Activated CD4-positive, alpha-beta T cell treated with anti-CD3 and anti-CD28 coated beads, Interleukin-2, Interleukin-6, amounts not matched to agents 100 ng/mL and 50 ng/mL, durations not matched to agents 16 hours and 8 hours (primary cell): ENCODE measurements around the gene GPD1.

ENCODE experiments used
- DNase-seq: peaks from one replicate; pipeline ENCODE4 v3.0.0-alpha.2; 2020

GPD1 gene

DNA sequence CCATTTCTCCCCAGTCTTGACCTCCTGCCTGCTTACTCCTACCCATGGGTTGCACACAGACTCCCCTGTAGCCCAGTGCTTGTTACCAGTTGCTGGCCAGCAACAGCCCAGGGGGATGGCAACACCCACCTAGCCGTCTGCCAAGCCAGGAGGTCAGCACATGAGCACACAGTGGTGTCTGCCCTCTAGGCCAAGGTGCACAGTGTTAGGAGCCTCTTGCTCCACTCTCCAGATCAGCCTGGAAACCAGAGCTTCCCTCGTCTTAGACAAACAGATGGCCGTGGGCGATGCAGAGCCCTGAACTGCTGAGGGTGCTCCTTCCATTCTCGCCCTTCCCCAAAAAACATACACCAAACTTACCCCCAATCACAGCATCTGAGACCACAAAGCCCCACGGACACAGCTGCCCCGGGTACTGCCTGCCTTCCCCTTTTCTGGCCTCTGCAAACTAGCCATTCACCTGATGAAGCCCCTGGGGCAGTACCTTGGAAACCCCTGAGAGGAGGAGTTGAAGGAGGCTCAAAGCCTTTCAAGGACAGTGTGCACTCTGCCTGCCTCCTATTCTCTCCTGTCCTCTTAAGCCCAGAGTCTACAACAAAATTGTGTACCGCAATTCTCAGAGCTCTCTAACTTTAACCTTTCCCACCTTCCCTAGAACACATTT lies 1.0 kb upstream of the GPD1 start:
- DNase-seq = no peak

DNA sequence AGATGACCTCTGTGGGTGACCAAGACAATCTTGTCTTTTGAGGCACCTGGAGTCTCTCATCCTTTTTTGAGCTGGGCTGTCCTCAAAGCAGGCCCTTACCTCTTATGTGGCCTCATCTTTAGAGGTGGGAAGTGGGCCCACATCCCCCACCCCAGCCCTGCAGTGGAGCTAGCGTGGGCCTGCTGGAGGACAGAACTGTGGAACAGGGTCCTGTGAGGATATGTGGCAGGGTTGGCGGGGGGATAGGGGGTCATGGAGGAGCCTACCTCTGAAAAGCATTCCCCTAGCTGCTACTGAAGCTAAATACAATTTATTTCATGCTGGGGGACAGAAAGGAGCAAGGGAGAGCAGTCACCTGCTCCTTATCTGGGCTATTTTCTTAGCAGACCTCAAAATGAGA lies 457 bp upstream of the GPD1 start:
- no peak for DNase-seq

DNA sequence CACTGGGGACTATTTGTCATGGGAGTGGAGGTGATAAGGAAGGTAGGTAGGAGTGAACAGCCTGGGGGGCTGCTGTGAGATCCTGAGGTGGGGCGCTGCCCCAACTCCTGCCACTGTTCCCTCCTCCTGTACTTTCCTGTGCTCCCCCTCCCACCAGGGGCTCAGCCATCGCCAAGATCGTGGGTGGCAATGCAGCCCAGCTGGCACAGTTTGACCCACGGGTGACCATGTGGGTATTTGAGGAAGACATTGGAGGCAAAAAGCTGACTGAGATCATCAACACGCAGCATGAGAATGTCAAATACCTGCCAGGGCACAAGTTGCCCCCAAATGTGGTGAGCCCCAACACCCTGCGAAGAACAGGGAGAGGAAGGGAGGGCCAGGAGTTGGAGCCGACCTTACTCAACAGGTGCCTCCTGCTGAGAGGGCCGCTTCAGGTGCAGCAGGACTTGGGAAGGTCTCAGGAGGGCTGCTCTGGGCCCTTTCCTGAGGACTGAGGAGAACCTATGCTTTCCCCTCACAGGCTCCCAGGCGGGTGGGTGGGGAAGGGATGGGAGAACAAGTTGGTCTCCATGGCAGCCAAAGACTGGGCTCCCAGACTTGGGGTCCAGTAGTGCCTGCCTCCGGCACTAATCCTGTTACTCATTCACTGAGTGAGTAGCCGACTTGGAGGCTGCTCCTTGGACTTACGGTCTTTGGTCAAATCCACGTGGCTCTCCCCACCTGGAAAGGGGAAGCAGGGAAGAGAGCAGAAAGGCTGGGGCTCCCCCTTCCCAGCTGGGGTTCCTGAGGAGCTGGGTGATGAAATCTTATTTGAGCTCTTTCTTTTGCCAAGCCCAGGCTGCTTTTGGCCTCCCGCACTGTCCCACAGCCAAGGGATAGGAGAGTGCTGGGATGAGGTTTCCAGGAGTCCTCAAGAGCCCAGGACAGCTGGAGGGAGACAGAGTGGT lies 884 bp downstream of the GPD1 start:
- DNase-seq = no peak

DNA sequence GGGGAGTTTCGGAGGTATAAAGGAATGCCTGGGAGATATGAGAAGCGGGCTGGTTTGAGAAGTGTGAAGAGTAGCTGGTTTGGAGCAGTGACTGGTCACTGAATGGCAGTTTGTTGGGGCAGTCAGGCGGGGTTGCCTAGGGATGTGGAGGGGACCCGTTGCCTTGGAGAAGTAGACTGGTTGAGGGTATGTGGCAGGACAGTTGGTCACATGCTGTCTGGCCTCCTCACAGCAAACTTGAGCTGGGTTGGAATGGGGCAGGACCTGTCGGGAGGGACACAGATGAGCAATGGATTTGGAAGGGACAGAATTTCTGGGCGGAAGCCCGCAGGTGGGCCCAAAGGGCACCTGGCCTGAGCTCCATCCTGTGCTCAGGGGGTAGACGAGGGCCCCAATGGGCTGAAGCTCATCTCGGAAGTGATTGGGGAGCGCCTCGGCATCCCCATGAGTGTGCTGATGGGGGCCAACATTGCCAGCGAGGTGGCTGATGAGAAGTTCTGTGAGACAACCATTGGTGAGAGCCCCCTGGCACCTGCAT lies 2.2 kb downstream of the GPD1 start:
- no peak for DNase-seq

DNA sequence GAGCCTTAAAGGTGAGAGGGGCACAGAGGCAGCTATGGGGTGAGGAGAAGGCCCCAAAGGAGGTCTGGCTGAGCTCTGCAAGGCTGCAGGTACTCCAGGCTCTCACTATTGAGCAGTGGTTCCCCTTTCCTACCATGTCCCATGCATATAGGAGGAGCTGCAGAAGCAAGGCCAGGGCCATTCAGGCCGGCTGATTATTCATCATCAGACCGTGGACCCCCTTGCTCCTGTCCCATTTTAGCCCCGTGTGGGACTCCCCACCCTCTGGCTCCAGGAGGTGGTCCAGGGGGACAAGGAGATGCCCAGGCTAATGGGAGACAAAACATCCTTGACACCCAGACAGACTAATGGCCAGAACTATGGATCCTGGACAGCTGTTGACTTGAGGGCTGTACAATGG lies 3.1 kb downstream of the GPD1 start:
- DNase-seq = no peak

DNA sequence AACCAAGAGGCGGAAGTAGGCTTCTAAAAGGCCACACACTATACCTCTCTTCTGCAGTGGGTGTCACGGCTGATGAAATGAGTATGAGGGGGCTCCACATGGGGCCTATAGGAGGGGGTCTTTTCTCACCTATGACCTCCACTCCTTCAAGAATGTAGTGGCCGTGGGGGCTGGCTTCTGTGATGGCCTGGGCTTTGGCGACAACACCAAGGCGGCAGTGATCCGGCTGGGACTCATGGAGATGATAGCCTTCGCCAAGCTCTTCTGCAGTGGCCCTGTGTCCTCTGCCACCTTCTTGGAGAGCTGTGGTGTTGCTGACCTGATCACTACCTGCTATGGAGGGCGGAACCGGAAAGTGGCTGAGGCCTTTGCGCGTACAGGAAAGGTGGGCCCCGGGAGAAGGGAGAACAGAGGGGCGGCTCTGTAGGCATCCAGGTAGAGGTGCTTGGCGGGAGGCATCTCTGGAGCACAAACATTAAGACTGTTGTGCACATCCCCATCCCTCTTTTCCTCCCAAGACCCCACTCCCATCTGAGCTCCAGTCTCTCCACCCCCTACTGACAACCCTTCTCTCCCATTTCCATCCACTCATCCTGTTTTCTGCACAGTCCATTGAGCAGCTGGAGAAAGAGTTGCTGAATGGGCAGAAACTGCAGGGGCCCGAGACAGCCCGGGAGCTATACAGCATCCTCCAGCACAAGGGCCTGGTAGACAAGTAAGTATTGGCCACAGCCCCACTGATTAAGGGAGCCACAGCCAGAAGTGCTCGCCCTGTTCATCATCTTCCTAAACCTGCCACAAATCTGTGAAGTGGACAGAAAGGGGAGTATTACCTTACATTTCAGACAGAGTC lies 3.8 kb downstream of the GPD1 start:
- no peak for DNase-seq

DNA sequence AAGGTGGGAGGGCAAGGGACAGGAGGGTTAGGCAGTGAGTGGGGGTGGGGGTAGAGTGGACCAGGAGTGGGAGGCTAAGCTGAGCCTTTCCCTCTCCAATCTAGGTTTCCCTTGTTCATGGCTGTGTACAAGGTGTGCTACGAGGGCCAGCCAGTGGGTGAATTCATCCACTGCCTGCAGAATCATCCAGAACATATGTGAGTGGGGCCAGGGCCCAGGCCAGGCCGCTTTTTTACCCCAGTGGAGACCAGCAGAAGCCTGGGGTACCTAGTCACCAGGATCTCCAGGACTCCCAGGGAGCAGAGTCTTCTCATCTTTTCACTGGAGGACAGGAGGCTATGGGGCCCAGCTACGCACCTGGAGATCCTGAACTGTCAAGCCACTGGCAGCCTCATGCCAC lies 5.5 kb downstream of the GPD1 start:
- DNase-seq = no peak

DNA sequence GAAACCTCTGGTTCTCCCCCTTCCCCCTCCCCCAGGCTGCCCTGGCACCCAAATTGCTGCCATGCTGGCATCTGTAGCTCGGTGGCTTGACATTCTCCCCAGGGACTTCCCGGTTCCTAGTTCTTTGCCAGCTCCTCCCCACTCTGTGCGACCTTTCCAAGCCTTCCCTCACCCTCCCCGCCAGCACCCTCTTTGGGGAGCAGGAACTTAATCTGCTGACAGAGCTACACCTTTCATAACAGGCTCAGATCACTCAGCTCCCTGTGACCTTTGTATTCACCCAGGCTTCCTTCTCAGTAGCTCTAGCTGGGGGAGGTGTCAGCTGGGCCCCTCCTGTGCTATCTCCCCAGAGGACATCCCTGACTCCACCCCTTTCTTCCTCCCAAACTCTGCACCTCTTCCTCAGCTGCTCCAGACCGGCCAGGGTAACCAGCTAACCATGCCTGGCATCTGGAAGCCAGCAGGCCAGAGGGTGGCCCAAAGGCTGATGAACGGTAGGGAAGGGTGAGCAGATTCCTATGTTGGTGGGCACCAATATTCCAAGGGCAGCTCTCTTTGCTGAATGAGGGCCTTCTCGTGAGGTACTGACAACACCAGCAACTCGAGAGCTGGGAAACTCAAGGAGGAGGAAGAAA lies 6.4 kb downstream of the GPD1 start:
- no peak for DNase-seq

DNA sequence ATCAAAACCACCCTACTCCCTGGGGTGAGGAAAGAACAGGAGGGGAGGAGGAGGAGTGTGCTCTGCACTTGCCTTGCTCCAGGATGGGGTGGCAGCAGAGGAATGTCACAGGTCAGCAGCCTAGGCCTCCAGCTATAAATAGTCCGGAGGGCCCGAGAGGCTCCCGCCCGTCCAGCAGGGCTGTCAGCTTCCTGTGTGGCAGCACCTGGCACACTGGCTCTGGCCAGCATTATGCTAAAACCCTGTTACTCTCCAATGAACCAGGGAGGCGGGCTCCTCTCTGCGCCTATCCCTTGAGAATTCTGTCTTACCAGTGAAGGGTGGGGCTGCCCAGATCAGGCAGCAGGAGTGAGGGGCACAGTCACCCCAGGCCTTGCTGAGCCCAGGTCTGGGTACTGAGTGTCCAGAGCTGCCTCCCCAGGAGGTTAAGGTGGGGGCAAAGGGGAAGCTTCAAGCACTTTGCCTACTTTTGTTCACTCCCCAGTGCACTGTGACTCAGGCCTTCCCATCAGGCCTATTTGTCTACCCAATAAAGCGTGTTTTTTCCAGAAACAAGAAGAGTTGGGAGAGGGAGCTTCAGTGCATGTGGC lies 7.0 kb downstream of the GPD1 start:
- no peak for DNase-seq

DNA sequence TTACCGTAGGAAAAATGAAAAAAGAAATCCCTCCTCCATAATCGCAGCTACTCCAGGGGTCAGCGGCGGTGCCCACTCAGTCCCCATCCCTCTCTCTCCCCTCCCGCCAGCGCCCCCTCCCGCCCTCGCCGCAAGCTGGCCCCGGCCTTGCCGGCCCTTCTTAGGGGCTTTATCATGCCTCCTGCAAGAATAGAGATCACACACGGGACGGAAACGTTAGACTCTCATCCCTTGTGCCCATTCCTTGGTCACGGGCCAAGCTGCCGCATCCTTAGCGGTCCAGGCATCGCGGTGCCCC lies 7.5 kb downstream of the GPD1 start:
- no peak for DNase-seq

DNA sequence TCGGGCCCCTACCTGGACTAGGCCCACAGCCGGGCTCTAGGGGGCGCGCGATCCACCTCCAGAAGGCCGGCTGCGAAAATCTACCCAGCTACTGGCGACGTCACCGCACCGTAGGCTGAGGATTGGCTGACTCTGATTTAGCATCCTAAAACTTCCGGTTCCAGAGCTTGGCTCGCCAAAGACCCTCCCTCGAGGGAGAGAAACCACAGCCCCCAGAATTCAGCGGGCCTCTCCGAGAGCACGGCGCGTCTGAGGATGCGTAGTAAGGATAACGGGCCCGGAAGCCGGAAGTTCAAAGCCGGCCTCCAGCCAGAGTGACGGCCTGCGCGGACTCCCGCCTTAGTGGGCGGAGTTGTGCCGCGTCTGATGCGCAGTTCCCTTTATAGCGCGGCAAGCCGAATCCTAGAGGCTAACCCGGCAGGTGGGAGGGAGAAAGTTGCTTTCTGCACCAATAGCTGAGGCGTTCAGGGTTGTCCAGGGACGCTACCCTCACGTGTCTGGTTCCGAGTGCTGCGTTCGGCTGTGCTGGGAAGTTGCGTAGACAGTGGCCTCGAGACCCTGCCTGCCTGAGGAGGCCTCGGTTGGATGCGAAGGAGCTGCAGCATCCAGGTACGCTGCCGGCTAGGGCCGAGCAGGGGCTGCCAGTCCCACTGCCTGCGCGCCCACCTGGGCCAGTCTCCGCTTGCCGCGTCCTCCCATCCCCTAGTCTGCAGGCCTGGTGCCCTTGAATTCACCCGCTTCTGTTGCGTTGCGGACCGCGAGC lies 8.1 kb downstream of the GPD1 start, which contains the start of gene COX14:
Gene COX14 (plus strand): TSS at position 544 of the 763 bp plus-strand sequence. CDS start 7,808 bp downstream, outside the sequence.
- DNase-seq = peak; percentile 99

DNA sequence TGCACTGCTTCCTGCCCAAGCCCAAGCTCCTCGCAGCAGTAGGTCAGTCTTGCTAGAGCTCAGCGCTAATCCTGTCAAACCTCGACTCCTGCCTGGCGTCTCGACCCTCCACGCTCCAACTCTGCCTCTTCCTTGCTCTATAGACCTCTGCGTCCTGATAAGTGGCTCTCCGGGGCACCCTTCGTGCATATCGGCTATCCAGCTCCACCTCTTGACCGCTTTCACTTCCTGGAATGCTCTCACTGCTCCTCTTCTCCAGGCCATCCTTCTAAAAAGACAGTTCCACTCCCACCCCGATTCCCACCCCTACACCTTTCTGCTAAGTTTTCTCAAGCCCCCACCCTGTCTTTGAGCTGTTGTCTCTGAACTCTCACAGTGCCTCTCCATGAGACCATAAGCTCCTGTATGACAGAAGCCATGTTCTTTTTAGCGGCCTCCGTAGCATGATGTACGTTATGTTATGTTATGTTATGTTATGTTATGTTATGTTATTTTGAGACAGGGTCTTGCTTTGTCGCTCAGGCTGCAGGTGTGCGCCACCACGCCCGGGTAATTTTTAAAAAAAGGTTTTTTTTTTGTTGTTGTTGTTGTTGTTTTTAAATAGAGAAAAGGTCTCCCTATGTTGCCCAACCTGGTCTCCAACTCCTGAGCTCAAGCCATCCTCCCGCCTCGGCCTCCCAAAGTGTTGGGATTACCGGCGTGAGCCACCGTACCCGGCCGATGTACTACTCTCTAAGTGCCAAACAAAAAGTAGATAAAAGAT lies 8.8 kb downstream of the GPD1 start:
- DNase-seq = no peak

DNA sequence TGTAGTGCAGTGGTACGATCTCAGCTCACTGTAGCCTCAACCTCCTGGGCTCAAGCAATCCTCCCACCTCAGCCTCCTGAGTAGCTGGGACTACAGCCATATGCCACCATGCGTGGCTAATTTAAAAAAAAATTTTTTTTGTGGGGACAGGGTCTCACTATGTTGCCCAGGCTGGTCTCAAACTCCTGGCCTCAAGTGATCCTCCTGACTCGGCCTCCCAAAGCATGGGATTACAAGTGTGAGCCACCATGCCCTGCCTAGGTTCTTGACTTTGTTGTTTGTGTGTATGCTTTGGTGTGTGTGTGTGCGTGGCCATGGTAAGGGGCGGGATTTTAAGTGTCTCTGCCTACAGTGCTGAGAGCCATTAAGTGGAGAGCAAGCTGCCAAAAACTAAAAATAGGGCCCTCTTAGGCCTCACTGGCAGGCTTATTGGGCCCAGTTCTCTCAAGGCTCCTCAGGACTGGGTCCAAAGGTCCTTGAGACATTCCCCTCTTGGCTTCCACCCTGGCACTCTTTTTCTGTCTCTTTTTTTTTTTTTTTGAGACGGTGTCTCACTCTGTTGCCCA lies 13.3 kb downstream of the GPD1 start:
- DNase-seq = no peak

DNA sequence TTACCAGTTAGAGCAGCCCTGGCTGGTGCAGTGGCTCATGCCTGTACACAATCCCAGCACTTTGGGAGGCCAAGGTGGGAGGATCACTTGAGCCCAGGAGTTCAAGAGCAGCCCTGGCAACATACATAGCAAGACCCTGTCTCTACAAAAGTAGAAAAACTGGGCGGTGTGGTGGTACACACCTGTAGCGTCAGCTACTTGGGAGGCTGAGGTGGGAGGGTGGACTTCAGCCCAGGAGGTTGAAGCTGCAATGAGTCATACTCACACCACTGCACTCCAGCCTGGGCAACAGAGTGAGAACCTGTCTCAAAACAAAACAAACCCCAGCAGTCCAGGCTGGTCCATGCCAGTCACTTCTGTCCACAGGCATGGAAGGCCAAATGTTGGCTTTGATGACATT lies 15.6 kb downstream of the GPD1 start:
- no peak for DNase-seq

DNA sequence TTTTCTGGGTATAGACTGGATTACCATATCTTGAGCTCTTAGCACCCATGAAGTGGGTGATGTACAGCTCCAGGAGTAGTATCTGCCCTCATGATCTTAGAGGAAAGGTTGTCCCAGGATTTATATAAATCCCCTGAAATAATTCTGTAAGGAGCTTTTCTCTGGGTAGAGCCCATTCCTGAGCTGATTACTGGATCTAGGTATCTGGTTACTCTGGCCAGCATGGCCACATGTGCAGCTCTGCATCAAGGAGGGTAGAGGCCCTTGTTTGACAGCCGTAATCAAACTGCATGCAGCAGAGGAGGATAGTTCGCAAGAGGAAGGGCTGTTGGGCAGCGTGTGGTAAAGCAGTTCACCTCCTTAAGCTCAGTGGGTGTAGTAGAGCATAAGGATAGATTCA lies 16.7 kb downstream of the GPD1 start:
- DNase-seq = no peak

DNA sequence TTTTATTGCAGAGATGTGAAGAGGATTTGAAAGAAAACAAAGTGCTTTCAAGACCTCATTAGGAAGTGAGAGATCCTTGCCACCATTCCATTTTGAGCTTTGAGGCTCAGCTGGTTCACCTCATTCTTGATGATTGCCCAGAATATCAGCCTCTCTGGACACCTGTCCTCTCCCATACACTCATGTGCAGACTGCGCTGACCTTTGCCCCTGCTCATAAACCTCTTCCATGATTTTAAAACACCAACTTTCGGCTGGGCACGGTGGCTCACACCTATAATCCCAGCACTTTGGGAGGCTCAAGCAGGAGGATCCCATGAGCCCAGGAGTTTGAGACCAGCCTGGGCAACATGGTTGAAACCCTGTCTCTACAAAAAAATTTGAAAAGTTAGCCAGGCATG lies 17.1 kb downstream of the GPD1 start:
- DNase-seq = no peak

DNA sequence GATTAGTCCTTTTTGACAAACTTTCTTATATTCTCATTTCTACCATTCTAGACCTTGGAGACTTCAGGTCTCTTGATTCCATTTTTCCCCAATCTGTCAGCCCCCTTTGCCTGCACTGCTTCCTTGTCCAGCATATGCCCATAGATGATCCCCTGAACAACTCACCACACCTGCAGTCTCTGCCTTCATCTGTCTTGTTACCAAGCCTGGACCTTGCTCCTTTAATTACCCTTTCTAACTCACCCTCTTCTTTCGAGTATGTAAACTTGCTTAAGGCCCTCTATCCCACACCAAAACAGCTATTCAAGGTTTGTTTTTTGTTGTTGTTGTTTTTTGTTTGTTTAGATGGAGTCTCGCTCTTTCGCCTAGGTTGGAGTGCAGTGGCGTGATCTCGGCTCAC lies 17.8 kb downstream of the GPD1 start:
- DNase-seq = no peak

DNA sequence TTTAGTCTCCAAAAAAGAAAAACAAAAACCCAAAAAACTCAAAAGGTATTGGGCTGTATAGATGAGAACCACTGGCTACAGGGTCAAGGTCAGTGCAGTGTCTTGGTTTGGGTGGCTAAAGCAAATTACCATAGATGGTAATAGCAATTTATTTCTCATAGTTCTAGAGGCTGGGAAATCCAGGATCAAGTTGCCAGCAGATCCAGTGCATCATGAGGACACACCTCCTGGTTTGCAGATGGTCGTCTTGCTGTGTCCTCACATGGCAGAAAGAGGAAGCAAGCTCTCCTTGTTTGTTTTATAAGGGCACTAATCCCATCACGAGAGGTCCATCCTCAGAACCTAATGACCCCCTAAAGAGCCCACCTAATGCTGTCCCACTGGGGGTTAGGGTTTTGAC lies 19.4 kb downstream of the GPD1 start:
- no peak for DNase-seq

DNA sequence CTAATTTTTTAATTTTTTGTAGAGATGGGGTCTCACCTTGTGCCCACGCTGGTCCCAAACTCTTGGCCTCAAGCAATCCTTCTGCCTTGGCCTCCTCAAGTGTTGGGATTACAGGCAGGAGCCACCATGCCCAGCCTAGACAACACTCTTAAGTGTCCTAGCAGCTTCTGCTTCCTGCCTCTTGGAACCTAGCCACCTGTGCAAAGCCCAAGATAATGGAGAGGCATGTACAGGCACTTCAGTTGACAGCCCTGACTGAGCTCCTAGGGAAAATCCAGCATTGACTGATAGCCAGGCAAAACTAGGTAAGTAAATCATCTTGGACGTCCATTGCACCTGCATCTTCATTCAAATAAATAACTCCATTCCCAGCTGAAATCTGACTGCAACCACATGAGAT lies 23.7 kb downstream of the GPD1 start:
- no peak for DNase-seq

DNA sequence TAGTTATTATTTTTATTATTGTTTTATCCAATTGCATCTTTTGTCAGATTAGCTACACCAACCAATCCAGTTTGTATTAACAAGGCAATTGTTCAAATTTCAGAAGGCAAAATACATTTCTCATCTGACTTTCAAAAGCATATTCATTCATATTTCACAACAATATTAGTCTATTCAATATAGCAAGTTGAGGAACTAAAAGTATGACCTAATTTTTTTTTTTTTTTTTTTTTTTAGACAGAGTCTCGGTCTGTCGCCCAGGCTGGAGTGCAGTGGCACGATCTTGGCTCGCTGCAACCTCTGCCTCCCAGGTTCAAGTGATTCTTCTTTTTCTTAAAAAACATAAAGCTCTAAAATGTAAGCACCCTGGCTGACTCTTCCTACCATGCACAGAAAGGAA lies 25.5 kb downstream of the GPD1 start:
- no peak for DNase-seq
